K562 (cell line): Measurements from ENCODE around the gene TBX10. TPM values are rescaled to one million over a fixed set of nuclear protein-coding genes. Genes with fewer than 3 reads are reported as not detected.

ENCODE experiments used
- ATAC-seq: fragments of 200-7000 bp; cut with Tn5 transposase; 3 replicates; pipeline ENCODE4 v1.9.1; 2020; ENCODE audit warnings: moderate library complexity
- BruUV-seq: library from RNA; stranded (reverse); fragments of 400-500 nt; replicated peaks from 2 replicates; lab custom pipeline; 2021; lab: Mats Ljungman, UMichigan
- CTCF ChIA-PET: fragments of 300-600 bp; formaldehyde crosslinking; extraction: SDS; loops from one replicate; lab custom pipeline; 2021; ENCODE audit warnings: low intra/inter-chr PET ratio; lab: Yijun Ruan, JAX
- POLR2A ChIA-PET: fragments of 300-600, 350-650 bp; sonication (Branson Sonifier 250); formaldehyde crosslinking; extraction: SDS; loops from one replicate; lab custom pipeline; 2021; ENCODE audit warnings: antibody characterized with exemption, inconsistent platforms; lab: Yijun Ruan, JAX
- DNase-seq, 4 experiments: peaks; one replicate each; pipeline versions ENCODE4 v3.0.0 to v3.0.0-alpha.2; 2011 to 2018; ENCODE audit warnings: low spot score in 3 of 4, mixed read lengths in 3 of 4; ENCODE audit errors: extremely low read depth in 1 of 4
- FAIRE-seq: peaks from 2 replicates; lab custom pipeline; 2011; peaks lifted over from hg19 to GRCh38; lab: Jason Lieb, UNC
- H2AFZ ChIP-seq: 2 replicates; pipeline ENCODE4 v1.6.0; 2011; ENCODE audit warnings: low read depth, low read length, control low read depth, inconsistent platforms
- H3K27ac ChIP-seq: fragments of 200-600 bp; 3 replicates; pipeline ENCODE4 v1.8.0; 2011; ENCODE audit warnings: low read depth, mild to moderate bottlenecking, control low read depth, inconsistent platforms, low read length, moderate library complexity, mixed read lengths; ENCODE audit errors: extremely low read depth
- H3K27me3 ChIP-seq, 2 experiments: fragments of 300-600 bp in 1 of 2; 2 replicates in 1 of 2; 3 replicates in 1 of 2; pipeline versions ENCODE4 v1.6.0 to v1.8.0; 2011; ENCODE audit warnings: inconsistent platforms in 2 of 2, low read length in 2 of 2, mild to moderate bottlenecking in 1 of 2, mixed read lengths in 1 of 2, moderate library complexity in 1 of 2; ENCODE audit not compliant: control insufficient read depth in 2 of 2, insufficient read depth in 2 of 2
- H3K36me3 ChIP-seq: fragments of 300-600 bp; 3 replicates; pipeline ENCODE4 v1.8.0; 2011; ENCODE audit warnings: mild to moderate bottlenecking, low read length, inconsistent platforms; ENCODE audit not compliant: control insufficient read depth, insufficient read depth
- H3K4me1 ChIP-seq, 2 experiments: fragments of 200-600 bp in 1 of 2; replicated peaks in 1 of 2; 2 replicates in 1 of 2; 3 replicates in 1 of 2; pipeline versions ENCODE4 v1.5.1 to v1.8.0; 2011; ENCODE audit warnings: inconsistent platforms in 2 of 2, low read length in 2 of 2, mild to moderate bottlenecking in 1 of 2, mixed read lengths in 1 of 2, moderate library complexity in 1 of 2; ENCODE audit not compliant: control insufficient read depth in 2 of 2, insufficient read depth in 2 of 2
- H3K4me2 ChIP-seq: 2 replicates; pipeline ENCODE4 v1.6.1; 2011; ENCODE audit warnings: low read length, control low read depth, inconsistent platforms, mixed read lengths; ENCODE audit not compliant: insufficient read depth
- H3K4me3 ChIP-seq: fragments of 200-600 bp; sonication (generic), shearing (Covaris generic); 2 replicates; pipeline ENCODE4 v1.5.1; 2016; ENCODE audit warnings: control low read depth, inconsistent platforms
- H3K79me2 ChIP-seq: fragments of 200-600 bp; 3 replicates; pipeline ENCODE4 v1.8.0; 2011; ENCODE audit warnings: low read length, inconsistent platforms; ENCODE audit not compliant: control insufficient read depth, insufficient read depth
- H3K9ac ChIP-seq, 2 experiments: 2 replicates each; pipeline versions ENCODE4 v1.6.0 to v1.6.1; 2011; ENCODE audit warnings: low read depth in 2 of 2, low read length in 2 of 2, control low read depth in 1 of 2, inconsistent platforms in 1 of 2, mild to moderate bottlenecking in 1 of 2, mixed read lengths in 1 of 2; ENCODE audit not compliant: insufficient read depth in 1 of 2
- H3K9me1 ChIP-seq: one replicate; pipeline ENCODE4 v1.6.0; 2011; ENCODE audit warnings: inconsistent platforms, mild to moderate bottlenecking, low read length, moderate library complexity; ENCODE audit not compliant: control insufficient read depth, insufficient read depth
- H3K9me3 ChIP-seq: replicated peaks from 2 replicates; pipeline ENCODE4 v1.5.1; 2011; ENCODE audit warnings: low read depth, low read length, inconsistent platforms; ENCODE audit not compliant: control insufficient read depth, insufficient read depth
- H4K20me1 ChIP-seq: replicated peaks from 2 replicates; pipeline ENCODE4 v1.6.1; 2011; ENCODE audit warnings: low read length, inconsistent platforms, mixed read lengths; ENCODE audit not compliant: control insufficient read depth, insufficient read depth
- ARNT ChIP-seq, 2 experiments: fragments of 450-650 bp; IDR thresholded peaks; 2 replicates each; pipeline ENCODE4 v1.6.1; 2016; ENCODE audit warnings: mild to moderate bottlenecking in 1 of 2
- BCOR ChIP-seq: fragments of 450-650 bp; IDR thresholded peaks from 2 replicates; pipeline ENCODE4 v1.6.1; 2016
- COPS2 ChIP-seq: fragments of 450-650 bp; conservative IDR thresholded peaks from 2 replicates; pipeline ENCODE4 v1.6.1; 2016; ENCODE audit warnings: mild to moderate bottlenecking, moderate library complexity
- ETV5 ChIP-seq: sonication (generic); formaldehyde crosslinking; IDR thresholded peaks from 2 replicates; pipeline ENCODE4 v1.4.0; 2020; ENCODE audit warnings: low read depth, mild to moderate bottlenecking, missing genetic modification reagents
- FOXK2 ChIP-seq, 2 experiments: fragments of 450-650 bp; IDR thresholded peaks in 1 of 2; conservative IDR thresholded peaks in 1 of 2; 2 replicates each; pipeline ENCODE4 v1.6.1; 2016; ENCODE audit warnings: low read depth in 2 of 2, mild to moderate bottlenecking in 1 of 2
- HCFC1 ChIP-seq: IDR thresholded peaks from 2 replicates; pipeline ENCODE4 v1.6.1; 2012; ENCODE audit warnings: low read depth, low read length, improper control_type of control experiment
- MTA2 ChIP-seq: fragments of 450-650 bp; IDR thresholded peaks from 2 replicates; pipeline ENCODE4 v1.6.1; 2016; ENCODE audit warnings: low read depth
- POLR2AphosphoS5 ChIP-seq: IDR thresholded peaks from 2 replicates; pipeline ENCODE4 v1.6.1; 2011; ENCODE audit warnings: mild to moderate bottlenecking, low read depth, low read length, moderate library complexity; ENCODE audit not compliant: control insufficient read depth, insufficient read depth
- PYGO2 ChIP-seq: fragments of 450-650 bp; IDR thresholded peaks from 2 replicates; pipeline ENCODE4 v1.6.1; 2016; ENCODE audit warnings: mild to moderate bottlenecking, missing genetic modification characterization, moderate library complexity, missing compliant biosample characterization
- RNF2 ChIP-seq: sonication (generic); IDR thresholded peaks from 2 replicates; pipeline ENCODE4 v1.6.1; 2016
- SMARCE1 ChIP-seq: fragments of 450-650 bp; IDR thresholded peaks from 2 replicates; pipeline ENCODE4 v1.7.1; 2016; ENCODE audit warnings: mild to moderate bottlenecking
- ZNF134 ChIP-seq: fragments of 250-450 bp; sonication (Bioruptor Pico); conservative IDR thresholded peaks from 2 replicates; pipeline ENCODE4 v1.4.0; 2020
- ZNF717 ChIP-seq: fragments of 250-450 bp; sonication (Bioruptor Pico); IDR thresholded peaks from 2 replicates; pipeline ENCODE4 v1.5.0; 2021
- WGBS: fragments of 100-300 bp; shearing (Covaris generic); methylation state at CpG from one replicate; pipeline ENCODE4 v1.1.6; 2016; ENCODE audit warnings: low coverage, mixed read lengths; ENCODE audit not compliant: insufficient coverage; ENCODE audit errors: missing lambda C conversion rate; 5-methylcytosine and 5-hydroxymethylcytosine counted together
- in situ Hi-C: fragments of 300-500 bp; cut with MboI; formaldehyde crosslinking; loops from 4 replicates; pipeline ENCODE4 v1.15.0; 2018; ENCODE audit warnings: inconsistent platforms, mixed read lengths
- intact Hi-C: fragments of 100-400 bp; cut with micrococcal nuclease; formaldehyde crosslinking; loops from 2 replicates; pipeline ENCODE4 v1.14.2; 2022
- polyA plus RNA-seq, 8 experiments: library from polyadenylated mRNA; depleted of rRNA in 4 of 8; stranded (reverse) in 5 of 8; unstranded in 3 of 8; fragments of >200 nt; fragmentation: Nextera tagmentation in 2 of 8; fragmentation: Illumina TruSeq in 1 of 8; extraction: Ambion mirVana in 2 of 8; extraction: Trizol in 1 of 8; gene quantifications; 2 replicates each; pipeline versions ENCODE4 v1.2.1 to v1.2.3, GENCODE V29; 2011 to 2014; ENCODE audit warnings: inconsistent platforms in 1 of 8, missing spikeins in 1 of 8
- total RNA-seq, 7 experiments: library from RNA; depleted of rRNA in 6 of 7; stranded (reverse); fragments of >200 nt in 6 of 7; fragmentation: Illumina TruSeq in 2 of 7; extraction: Trizol in 2 of 7; gene quantifications; 2 replicates each; pipeline versions ENCODE4 v1.2.1 to v1.2.3, GENCODE V29; 2011 to 2021; ENCODE audit warnings: low replicate concordance in 1 of 7
- TF ChIP-seq, protein P1 (sequence below): sonication (generic); formaldehyde crosslinking; IDR thresholded peaks from 2 replicates; pipeline ENCODE4 v1.8.0; 2022; ENCODE audit warnings: missing genetic modification reagents, mild to moderate bottlenecking, borderline replicate concordance
- TF ChIP-seq, protein P2 (sequence below): fragments of 250-450 bp; sonication (Bioruptor Pico); IDR thresholded peaks from 2 replicates; pipeline ENCODE4 v1.8.0; 2021; ENCODE audit warnings: borderline replicate concordance, mild to moderate bottlenecking, moderate library complexity; ENCODE audit not compliant: poor library complexity, severe bottlenecking
- TF ChIP-seq, protein P3 (sequence below): sonication (generic); formaldehyde crosslinking; IDR thresholded peaks from 2 replicates; pipeline ENCODE4 v1.8.1; 2023; ENCODE audit warnings: mild to moderate bottlenecking, missing genetic modification reagents
- TF ChIP-seq, protein P4 (sequence below): sonication (generic); formaldehyde crosslinking; IDR thresholded peaks from 2 replicates; pipeline ENCODE4 v1.5.0; 2020; ENCODE audit warnings: missing genetic modification reagents

The TBX10 gene
- total and polyA plus RNA-seq, 9 of the 15 experiments (the other 6 are each of a cell fraction or from before 2014, with no cell fraction given): not detected

DNA sequence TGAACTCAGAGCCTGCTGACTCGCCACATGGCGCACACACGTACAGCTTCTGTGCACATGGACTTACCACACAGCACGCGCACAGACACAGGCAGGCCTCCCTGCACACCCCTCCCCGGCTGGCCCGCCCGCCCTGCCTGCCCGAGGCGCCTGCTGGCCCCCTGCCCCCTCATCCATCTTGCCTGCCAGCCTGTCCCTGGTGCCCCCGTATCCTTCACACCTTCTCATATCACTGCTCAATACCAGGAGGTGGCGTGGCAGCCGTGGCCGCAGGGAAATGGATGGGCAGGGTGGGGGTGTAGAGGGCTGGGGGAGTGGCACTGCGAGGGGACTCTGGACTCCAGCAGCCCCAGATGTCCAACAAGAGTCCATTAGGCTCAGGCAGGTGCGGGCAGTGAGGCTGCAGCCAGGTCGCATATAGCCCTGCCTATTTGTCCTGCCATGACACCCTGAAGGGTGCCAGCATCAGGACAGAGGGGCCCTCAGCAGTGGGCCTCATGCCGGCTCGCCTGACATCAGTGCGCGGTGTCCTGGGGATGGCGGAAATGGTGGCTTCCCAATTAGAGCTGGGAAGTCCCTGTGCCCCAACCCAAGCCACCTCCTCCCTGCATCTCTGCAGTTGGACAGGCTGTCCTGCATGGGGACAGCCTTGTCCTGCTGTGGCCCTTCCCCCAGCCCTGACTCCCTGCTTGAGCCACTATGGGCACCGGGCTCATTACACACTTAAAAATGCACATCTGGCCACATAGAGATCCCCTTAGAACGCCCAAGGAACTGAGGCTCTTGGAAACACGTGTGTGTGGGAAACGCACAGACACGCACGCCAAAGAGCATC lies 2.0 kb upstream of the TBX10 start:
- FAIRE-seq: no peak
- H3K27me3 ChIP-seq: peaks cover 0 to 19% of the 10 kb centered on the region in 2 experiments; a peak in 2 of 5 replicates
- in situ Hi-C loops (no loop called here), intact Hi-C loops (loop anchor here (5.0 to 10.0 kb wide), 2 partner anchors 64 to 163 kb away; no protein-coding TSS in a partner anchor)
- no peaks in the 10 kb centered on the region for H3K9me3 ChIP-seq
- H3K36me3 ChIP-seq: no peaks in the 10 kb centered on the region
- no TSS peak for BruUV-seq
- 10% methylated on average over 20 of the region's 28 CpGs for WGBS
- no peak overlapping the region for H2AFZ ChIP-seq
- H3K4me3 ChIP-seq: no peak overlapping the region
- no peaks in the 10 kb centered on the region for H3K9me1 ChIP-seq
- H3K79me2 ChIP-seq: no peaks in the 10 kb centered on the region
- no peaks in the 10 kb centered on the region for H4K20me1 ChIP-seq
- no peak overlapping the region for H3K9ac ChIP-seq
- DNase-seq: no peak
- H3K27ac ChIP-seq: no peak overlapping the region
- POLR2A ChIA-PET: no interaction called here
- peaks cover 0 to 49% of the 10 kb centered on the region in 2 experiments; a peak in 3 of 5 replicates for H3K4me1 ChIP-seq
- ATAC-seq: no peak
- H3K4me2 ChIP-seq: no peak overlapping the region
- CTCF ChIA-PET: no interaction called here
- TF ChIP-seq HCFC1: no peak
- no peak for TF ChIP-seq RNF2
- TF ChIP-seq ZNF134 (CRISPR knock-in tag): no peak
- TF ChIP-seq, protein P1, sequence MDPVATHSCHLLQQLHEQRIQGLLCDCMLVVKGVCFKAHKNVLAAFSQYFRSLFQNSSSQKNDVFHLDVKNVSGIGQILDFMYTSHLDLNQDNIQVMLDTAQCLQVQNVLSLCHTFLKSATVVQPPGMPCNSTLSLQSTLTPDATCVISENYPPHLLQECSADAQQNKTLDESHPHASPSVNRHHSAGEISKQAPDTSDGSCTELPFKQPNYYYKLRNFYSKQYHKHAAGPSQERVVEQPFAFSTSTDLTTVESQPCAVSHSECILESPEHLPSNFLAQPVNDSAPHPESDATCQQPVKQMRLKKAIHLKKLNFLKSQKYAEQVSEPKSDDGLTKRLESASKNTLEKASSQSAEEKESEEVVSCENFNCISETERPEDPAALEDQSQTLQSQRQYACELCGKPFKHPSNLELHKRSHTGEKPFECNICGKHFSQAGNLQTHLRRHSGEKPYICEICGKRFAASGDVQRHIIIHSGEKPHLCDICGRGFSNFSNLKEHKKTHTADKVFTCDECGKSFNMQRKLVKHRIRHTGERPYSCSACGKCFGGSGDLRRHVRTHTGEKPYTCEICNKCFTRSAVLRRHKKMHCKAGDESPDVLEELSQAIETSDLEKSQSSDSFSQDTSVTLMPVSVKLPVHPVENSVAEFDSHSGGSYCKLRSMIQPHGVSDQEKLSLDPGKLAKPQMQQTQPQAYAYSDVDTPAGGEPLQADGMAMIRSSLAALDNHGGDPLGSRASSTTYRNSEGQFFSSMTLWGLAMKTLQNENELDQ (CRISPR knock-in tag): no peak
- TF ChIP-seq ZNF717 (CRISPR knock-in tag): no peak
- no peak for TF ChIP-seq POLR2AphosphoS5
- no peak for TF ChIP-seq SMARCE1
- no peak for TF ChIP-seq FOXK2 (conservative IDR thresholded peaks at IDR 0.05 in 1 of 2, IDR thresholded peaks at IDR 0.05 in 1 of 2; ENCODE audit: low read depth in 2 of 2)
- TF ChIP-seq COPS2: no peak
- TF ChIP-seq, protein P2, sequence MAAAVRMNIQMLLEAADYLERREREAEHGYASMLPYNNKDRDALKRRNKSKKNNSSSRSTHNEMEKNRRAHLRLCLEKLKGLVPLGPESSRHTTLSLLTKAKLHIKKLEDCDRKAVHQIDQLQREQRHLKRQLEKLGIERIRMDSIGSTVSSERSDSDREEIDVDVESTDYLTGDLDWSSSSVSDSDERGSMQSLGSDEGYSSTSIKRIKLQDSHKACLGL (CRISPR knock-in tag): no peak
- TF ChIP-seq ETV5 (CRISPR knock-in tag): no peak
- TF ChIP-seq ARNT (IDR thresholded peaks at IDR 0.05): no peak
- TF ChIP-seq, protein P3, sequence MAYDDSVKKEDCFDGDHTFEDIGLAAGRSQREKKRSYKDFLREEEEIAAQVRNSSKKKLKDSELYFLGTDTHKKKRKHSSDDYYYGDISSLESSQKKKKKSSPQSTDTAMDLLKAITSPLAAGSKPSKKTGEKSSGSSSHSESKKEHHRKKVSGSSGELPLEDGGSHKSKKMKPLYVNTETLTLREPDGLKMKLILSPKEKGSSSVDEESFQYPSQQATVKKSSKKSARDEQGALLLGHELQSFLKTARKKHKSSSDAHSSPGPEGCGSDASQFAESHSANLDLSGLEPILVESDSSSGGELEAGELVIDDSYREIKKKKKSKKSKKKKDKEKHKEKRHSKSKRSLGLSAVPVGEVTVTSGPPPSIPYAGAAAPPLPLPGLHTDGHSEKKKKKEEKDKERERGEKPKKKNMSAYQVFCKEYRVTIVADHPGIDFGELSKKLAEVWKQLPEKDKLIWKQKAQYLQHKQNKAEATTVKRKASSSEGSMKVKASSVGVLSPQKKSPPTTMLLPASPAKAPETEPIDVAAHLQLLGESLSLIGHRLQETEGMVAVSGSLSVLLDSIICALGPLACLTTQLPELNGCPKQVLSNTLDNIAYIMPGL (CRISPR knock-in tag): no peak
- TF ChIP-seq MTA2: no peak
- no peak for TF ChIP-seq PYGO2 (tag)
- TF ChIP-seq, protein P4, sequence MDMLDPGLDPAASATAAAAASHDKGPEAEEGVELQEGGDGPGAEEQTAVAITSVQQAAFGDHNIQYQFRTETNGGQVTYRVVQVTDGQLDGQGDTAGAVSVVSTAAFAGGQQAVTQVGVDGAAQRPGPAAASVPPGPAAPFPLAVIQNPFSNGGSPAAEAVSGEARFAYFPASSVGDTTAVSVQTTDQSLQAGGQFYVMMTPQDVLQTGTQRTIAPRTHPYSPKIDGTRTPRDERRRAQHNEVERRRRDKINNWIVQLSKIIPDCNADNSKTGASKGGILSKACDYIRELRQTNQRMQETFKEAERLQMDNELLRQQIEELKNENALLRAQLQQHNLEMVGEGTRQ (CRISPR knock-in tag): no peak
- TF ChIP-seq BCOR: no peak
